ENCODE measurements around the gene RTTN. TPM values are rescaled to one million over a fixed set of nuclear protein-coding genes. Genes with fewer than 3 reads are reported as not detected.

Gene RTTN
- total and polyA plus RNA-seq, 9 of the 15 experiments (the other 6 are each of a cell fraction or from before 2014, with no cell fraction given) = 3.1 to 18.3 (median 10.6) TPM

- Histone ChIP-seq H3K4me2 (ENCODE audit: insufficient read depth, low read length) (no peak overlapping the region), H3K4me1 (replicated peaks in 1 of 2; ENCODE audit: control insufficient read depth in 2 of 2, insufficient read depth in 2 of 2, low read length in 2 of 2) (peaks cover 0 to 3% of the 10 kb centered on the region in 2 experiments; a peak in 2 of 5 replicates), H2AFZ (ENCODE audit: low read depth, low read length) (no peak overlapping the region), H3K9me3 (replicated peaks; ENCODE audit: control insufficient read depth, insufficient read depth, low read depth, low read length) (no peaks in the 10 kb centered on the region), H3K9me1 (ENCODE audit: control insufficient read depth, insufficient read depth, low read length) (no peaks in the 10 kb centered on the region), H3K4me3 (no peak overlapping the region), H4K20me1 (replicated peaks; ENCODE audit: control insufficient read depth, insufficient read depth, low read length) (no peaks in the 10 kb centered on the region), H3K79me2 (ENCODE audit: control insufficient read depth, insufficient read depth, low read length) (no peaks in the 10 kb centered on the region), H3K9ac (ENCODE audit: insufficient read depth in 1 of 2, low read depth in 2 of 2, low read length in 2 of 2) (no peak overlapping the region), H3K27me3 (ENCODE audit: control insufficient read depth in 2 of 2, insufficient read depth in 2 of 2, low read length in 2 of 2) (no peaks in the 10 kb centered on the region), H3K27ac (ENCODE audit: extremely low read depth, low read depth, low read length) (no peak overlapping the region), H3K36me3 (ENCODE audit: control insufficient read depth, insufficient read depth, low read length) (0 out of 3 replicates have a peak, but pooled peaks cover 7% of the 10 kb centered on the region)
- no peak for DNase-seq (ENCODE audit: extremely low read depth in 1 of 4, low spot score in 3 of 4)
- POLR2A ChIA-PET = no interaction called here
- ATAC-seq = no peak
- CTCF ChIA-PET (ENCODE audit: low intra/inter-chr PET ratio) = no interaction called here
- intact Hi-C loops (cut with micrococcal nuclease) (no loop called here), in situ Hi-C loops (cut with MboI) (no loop called here)
- WGBS (ENCODE audit: insufficient coverage, low coverage, missing lambda C conversion rate) = 89% methylated on average over 3 of the region's 8 CpGs
- no peak for FAIRE-seq
- BruUV-seq (replicated peaks) = no TSS peak
- TF ChIP-seq FIP1L1 (IDR thresholded peaks at IDR 0.05; ENCODE audit: low read depth, low read length, poor library complexity, severe bottlenecking) = no peak
- TF ChIP-seq TEAD2 (tag; IDR thresholded peaks at IDR 0.05) = no peak
- TF ChIP-seq CLOCK (CRISPR knock-in tag; IDR thresholded peaks at IDR 0.05; ENCODE audit: borderline replicate concordance) = no peak
- no peak for TF ChIP-seq TSC22D4 (tag; IDR thresholded peaks at IDR 0.05)
- no peak for TF ChIP-seq THAP12 (CRISPR knock-in tag; IDR thresholded peaks at IDR 0.05)
- no peak for TF ChIP-seq JUNB (CRISPR knock-in tag; conservative IDR thresholded peaks at IDR 0.05)
- no peak for TF ChIP-seq TSHZ1 (CRISPR knock-in tag; IDR thresholded peaks at IDR 0.05)
- no peak for TF ChIP-seq DIDO1 (tag; IDR thresholded peaks at IDR 0.05; ENCODE audit: low read depth)
- TF ChIP-seq MCM2 (IDR thresholded peaks at IDR 0.05; ENCODE audit: low read depth) = no peak
- no peak for TF ChIP-seq NELFE (IDR thresholded peaks at IDR 0.05; ENCODE audit: insufficient read depth, insufficient read length)
- TF ChIP-seq SRSF9 (IDR thresholded peaks at IDR 0.05; ENCODE audit: borderline replicate concordance, low read depth, low read length) = no peak
- TF ChIP-seq ZNF146 (CRISPR knock-in tag; IDR thresholded peaks at IDR 0.05; ENCODE audit: unreplicated experiment) = no peak
- TF ChIP-seq HLTF (IDR thresholded peaks at IDR 0.05) = no peak
- TF ChIP-seq TARDBP (IDR thresholded peaks at IDR 0.05) = no peak
- TF ChIP-seq MCM5 (IDR thresholded peaks at IDR 0.05; ENCODE audit: low read depth) = no peak
- TF ChIP-seq FOXA1 (IDR thresholded peaks at IDR 0.05; ENCODE audit: borderline replicate concordance) = no peak
- no peak for TF ChIP-seq ZNF589 (CRISPR knock-in tag; IDR thresholded peaks at IDR 0.05; ENCODE audit: low read depth)
Observed at GRCh38 chr18:70156886-70157285, 48.6 kb downstream of the RTTN start.
